ENCODE data around the gene APOLD1. TPM values are rescaled to one million over a fixed set of nuclear protein-coding genes. Genes with fewer than 3 reads are reported as not detected.
"Not testable (repeated sequence)": the region's sequence is repeated elsewhere in the genome, so short reads cannot be mapped to it uniquely, and the experiment has no call there.

Gene APOLD1
- polyA plus RNA-seq, 4 donors, result 0.22 to 29.9 (median 4.8) TPM

GRCh38 chr12:12813120-12814101 is 28.0 kb downstream of the APOLD1 start, which contains the start of gene DDX47:
TSS of gene DDX47 (plus strand) at chr12:12813346. CDS start at chr12:12813368, 22 bp downstream.
- FAIRE-seq, result no peak
- peak within 1 kb of the TSS in 2 of 3 donors; percentile 38 to 67 for H3K27ac ChIP-seq (ENCODE audit: low read depth in 1 of 3, low read length in 2 of 3)
- peaks cover 0 to 10% (median 0%) of the 10 kb centered on the region in 3 donors for H3K36me3 ChIP-seq (ENCODE audit: control insufficient read depth in 3 of 3, insufficient read depth in 2 of 3, low read depth in 1 of 3, low read length in 3 of 3)
- H3K27me3 ChIP-seq (ENCODE audit: control insufficient read depth in 3 of 3, insufficient read depth in 3 of 3, low read length in 3 of 3), result no peaks in the 10 kb centered on the region
- H3K4me3 ChIP-seq (ENCODE audit: low read depth in 1 of 3, low read length in 3 of 3), result peak within 1 kb of the TSS; percentile 71 to 80 (median 79)
- H3K9me3 ChIP-seq (ENCODE audit: control insufficient read depth in 2 of 2, insufficient read depth in 1 of 2, low read depth in 1 of 2, low read length in 1 of 2), result no peaks in the 10 kb centered on the region
- 1 to 2% (median 1%) methylated on average over 35 of the region's 35 CpGs for WGBS, 3 donors
- H3K4me1 ChIP-seq (ENCODE audit: control insufficient read depth in 3 of 3, insufficient read depth in 2 of 3, low read depth in 1 of 3, low read length in 2 of 3), result peaks cover 0 to 47% (median 14%) of the 10 kb centered on the region in 3 donors
- DNase-seq, result peak; percentile 93 to 97

GRCh38 chr12:12817616-12818015 is 32.2 kb downstream of the APOLD1 start:
- FAIRE-seq (no peak), DNase-seq (no peak)
- 92 to 94% (median 92%) methylated on average over 7 of the region's 7 CpGs for WGBS, 3 donors
- Histone ChIP-seq H3K36me3 (ENCODE audit: control insufficient read depth in 3 of 3, insufficient read depth in 2 of 3, low read depth in 1 of 3, low read length in 3 of 3) (peaks cover 0 to 17% (median 6%) of the 10 kb centered on the region in 3 donors), H3K9me3 (ENCODE audit: control insufficient read depth in 2 of 2, insufficient read depth in 1 of 2, low read depth in 1 of 2, low read length in 1 of 2) (no peaks in the 10 kb centered on the region), H3K27me3 (ENCODE audit: control insufficient read depth in 3 of 3, insufficient read depth in 3 of 3, low read length in 3 of 3) (no peaks in the 10 kb centered on the region), H3K27ac (ENCODE audit: low read depth in 1 of 3, low read length in 2 of 3) (peak overlapping the region in 1 of 3 donors; percentile 40), H3K4me3 (ENCODE audit: low read depth in 1 of 3, low read length in 3 of 3) (no peak overlapping the region), H3K4me1 (ENCODE audit: control insufficient read depth in 3 of 3, insufficient read depth in 2 of 3, low read depth in 1 of 3, low read length in 2 of 3) (peaks cover 0 to 20% (median 11%) of the 10 kb centered on the region in 3 donors)

DNA sequence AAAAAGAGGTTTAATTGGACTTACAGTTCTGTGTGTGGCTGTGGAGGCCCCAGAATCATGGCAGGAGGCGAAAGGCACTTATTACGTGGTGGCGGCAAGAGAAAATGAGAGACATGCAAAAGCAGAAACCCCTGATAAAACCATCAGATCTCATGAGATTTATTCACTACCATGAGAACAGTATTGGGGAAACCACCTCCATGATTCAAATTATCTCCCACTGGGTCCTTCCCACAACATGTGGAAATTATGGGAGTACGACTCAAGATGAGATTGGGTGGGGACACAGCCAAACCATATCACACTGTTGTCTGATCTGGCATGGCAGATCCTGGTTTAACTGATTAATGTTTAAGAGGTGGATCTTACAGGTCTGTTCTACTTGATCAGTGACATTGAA is 33.2 kb downstream of the APOLD1 start:
- Histone ChIP-seq H3K9me3 (ENCODE audit: control insufficient read depth in 2 of 2, insufficient read depth in 1 of 2, low read depth in 1 of 2, low read length in 1 of 2) (no peaks in the 10 kb centered on the region), H3K4me1 (ENCODE audit: control insufficient read depth in 3 of 3, insufficient read depth in 2 of 3, low read depth in 1 of 3, low read length in 2 of 3) (peaks cover 0 to 16% (median 11%) of the 10 kb centered on the region in 3 donors), H3K27ac (ENCODE audit: low read depth in 1 of 3, low read length in 2 of 3) (no peak overlapping the region), H3K27me3 (ENCODE audit: control insufficient read depth in 3 of 3, insufficient read depth in 3 of 3, low read length in 3 of 3) (no peaks in the 10 kb centered on the region), H3K4me3 (ENCODE audit: low read depth in 1 of 3, low read length in 3 of 3) (no peak overlapping the region), H3K36me3 (ENCODE audit: control insufficient read depth in 3 of 3, insufficient read depth in 2 of 3, low read depth in 1 of 3, low read length in 3 of 3) (peaks cover 0 to 20% (median 9%) of the 10 kb centered on the region in 3 donors)
- no peak for FAIRE-seq
- DNase-seq, result no peak
- WGBS, 3 donors, result 88 to 90% (median 90%) methylated on average over 4 of the region's 4 CpGs

- FAIRE-seq, result no peak
- H3K27ac ChIP-seq (ENCODE audit: low read depth in 1 of 3, low read length in 2 of 3), result no peak overlapping the region
- 93 to 100% (median 97%) methylated on average over 2 of the region's 2 CpGs for WGBS, 3 donors
Measured at GRCh38 chr12:12819221-12819620, 33.8 kb downstream of the APOLD1 start.

DNA sequence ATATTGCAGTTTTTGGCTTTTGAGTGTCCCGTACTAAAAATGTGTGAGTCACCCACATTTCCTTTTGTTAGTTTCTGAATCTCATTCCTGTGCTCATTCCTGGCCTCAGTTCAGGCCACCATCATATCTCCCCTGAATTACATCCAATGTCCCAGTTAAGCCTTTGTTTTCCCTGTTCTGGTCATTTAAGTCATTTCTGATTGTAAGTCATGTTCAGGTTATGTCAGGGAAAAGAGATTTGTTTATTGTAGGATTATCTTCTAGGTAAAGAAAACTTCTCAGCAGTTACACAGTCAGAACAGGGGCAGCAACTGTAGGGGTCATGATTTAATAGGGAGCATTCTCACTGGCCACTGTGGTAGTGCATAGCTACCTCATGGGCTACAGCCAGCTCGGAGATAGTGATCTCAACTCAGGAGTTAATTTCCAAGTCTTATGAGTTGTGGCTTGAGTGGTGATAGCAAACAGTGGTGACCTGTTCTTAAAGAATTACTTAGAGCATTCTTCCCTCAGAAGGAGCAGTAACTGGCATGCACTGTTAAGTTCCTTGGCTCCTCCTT is 34.4 kb downstream of the APOLD1 start:
- WGBS, 3 donors, result 50 to 76% (median 61%) methylated on average over 2 of the region's 2 CpGs
- Histone ChIP-seq H3K27me3 (ENCODE audit: control insufficient read depth in 3 of 3, insufficient read depth in 3 of 3, low read length in 3 of 3) (no peaks in the 10 kb centered on the region), H3K27ac (ENCODE audit: low read depth in 1 of 3, low read length in 2 of 3) (no peak overlapping the region), H3K36me3 (ENCODE audit: control insufficient read depth in 3 of 3, insufficient read depth in 2 of 3, low read depth in 1 of 3, low read length in 3 of 3) (peaks cover 4 to 24% (median 18%) of the 10 kb centered on the region in 3 donors), H3K4me3 (ENCODE audit: low read depth in 1 of 3, low read length in 3 of 3) (no peak overlapping the region), H3K9me3 (ENCODE audit: control insufficient read depth in 2 of 2, insufficient read depth in 1 of 2, low read depth in 1 of 2, low read length in 1 of 2) (no peaks in the 10 kb centered on the region), H3K4me1 (ENCODE audit: control insufficient read depth in 3 of 3, insufficient read depth in 2 of 3, low read depth in 1 of 3, low read length in 2 of 3) (peaks cover 0 to 5% (median 3%) of the 10 kb centered on the region in 3 donors)
- DNase-seq (no peak), FAIRE-seq (no peak)

More at GRCh38 chr12:12819221-12819620, 33.8 kb downstream of the APOLD1 start:
- H3K4me3 ChIP-seq (ENCODE audit: low read depth in 1 of 3, low read length in 3 of 3), result no peak overlapping the region
- H3K27me3 ChIP-seq (ENCODE audit: control insufficient read depth in 3 of 3, insufficient read depth in 3 of 3, low read length in 3 of 3), result no peaks in the 10 kb centered on the region
- DNase-seq, result no peak
- H3K36me3 ChIP-seq (ENCODE audit: control insufficient read depth in 3 of 3, insufficient read depth in 2 of 3, low read depth in 1 of 3, low read length in 3 of 3), result peaks cover 2 to 23% (median 13%) of the 10 kb centered on the region in 3 donors
- H3K4me1 ChIP-seq (ENCODE audit: control insufficient read depth in 3 of 3, insufficient read depth in 2 of 3, low read depth in 1 of 3, low read length in 2 of 3), result peaks cover 0 to 11% (median 6%) of the 10 kb centered on the region in 3 donors
- no peaks in the 10 kb centered on the region for H3K9me3 ChIP-seq (ENCODE audit: control insufficient read depth in 2 of 2, insufficient read depth in 1 of 2, low read depth in 1 of 2, low read length in 1 of 2)

- H3K36me3 ChIP-seq (ENCODE audit: control insufficient read depth in 3 of 3, insufficient read depth in 2 of 3, low read depth in 1 of 3, low read length in 3 of 3), result peaks cover 7 to 27% (median 22%) of the 10 kb centered on the region in 3 donors
- FAIRE-seq; H3K27ac ChIP-seq (ENCODE audit: low read depth in 1 of 3, low read length in 2 of 3); DNase-seq; H3K4me1 ChIP-seq (ENCODE audit: control insufficient read depth in 3 of 3, insufficient read depth in 2 of 3, low read depth in 1 of 3, low read length in 2 of 3); H3K27me3 ChIP-seq (ENCODE audit: control insufficient read depth in 3 of 3, insufficient read depth in 3 of 3, low read length in 3 of 3); H3K4me3 ChIP-seq (ENCODE audit: low read depth in 1 of 3, low read length in 3 of 3); H3K9me3 ChIP-seq (ENCODE audit: control insufficient read depth in 2 of 2, insufficient read depth in 1 of 2, low read depth in 1 of 2, low read length in 1 of 2): not testable (repeated sequence)
- 97 to 98% (median 98%) methylated on average over 11 of the region's 11 CpGs for WGBS, 3 donors
Measured at GRCh38 chr12:12820376-12820775, 34.9 kb downstream of the APOLD1 start.

DNA sequence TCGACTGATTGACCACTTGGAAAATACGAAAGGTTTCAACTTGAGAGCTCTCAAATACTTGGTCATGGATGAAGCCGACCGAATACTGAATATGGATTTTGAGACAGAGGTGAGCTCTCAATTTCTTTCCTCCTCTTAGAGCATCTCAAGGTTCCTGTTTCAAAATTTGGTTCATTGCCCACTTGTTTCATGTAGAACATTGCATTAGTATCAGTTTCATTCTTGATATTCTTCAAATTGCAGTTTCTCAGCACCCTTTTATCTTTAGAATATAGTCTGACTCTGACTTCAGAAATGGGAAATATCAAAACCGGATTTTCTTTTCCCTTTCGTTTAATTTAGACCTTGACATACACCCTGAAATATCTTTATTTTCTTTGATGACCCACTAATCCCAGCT is 36.5 kb downstream of the APOLD1 start:
- FAIRE-seq (no peak), DNase-seq (no peak)
- Histone ChIP-seq H3K4me1 (ENCODE audit: control insufficient read depth in 3 of 3, insufficient read depth in 2 of 3, low read depth in 1 of 3, low read length in 2 of 3) (no peaks in the 10 kb centered on the region), H3K9me3 (ENCODE audit: control insufficient read depth in 2 of 2, insufficient read depth in 1 of 2, low read depth in 1 of 2, low read length in 1 of 2) (no peaks in the 10 kb centered on the region), H3K27ac (ENCODE audit: low read depth in 1 of 3, low read length in 2 of 3) (no peak overlapping the region), H3K27me3 (ENCODE audit: control insufficient read depth in 3 of 3, insufficient read depth in 3 of 3, low read length in 3 of 3) (no peaks in the 10 kb centered on the region), H3K4me3 (ENCODE audit: low read depth in 1 of 3, low read length in 3 of 3) (no peak overlapping the region), H3K36me3 (ENCODE audit: control insufficient read depth in 3 of 3, insufficient read depth in 2 of 3, low read depth in 1 of 3, low read length in 3 of 3) (peaks cover 15 to 37% (median 23%) of the 10 kb centered on the region in 3 donors)
- 81 to 90% (median 87%) methylated on average over 6 of the region's 6 CpGs for WGBS, 3 donors

DNA sequence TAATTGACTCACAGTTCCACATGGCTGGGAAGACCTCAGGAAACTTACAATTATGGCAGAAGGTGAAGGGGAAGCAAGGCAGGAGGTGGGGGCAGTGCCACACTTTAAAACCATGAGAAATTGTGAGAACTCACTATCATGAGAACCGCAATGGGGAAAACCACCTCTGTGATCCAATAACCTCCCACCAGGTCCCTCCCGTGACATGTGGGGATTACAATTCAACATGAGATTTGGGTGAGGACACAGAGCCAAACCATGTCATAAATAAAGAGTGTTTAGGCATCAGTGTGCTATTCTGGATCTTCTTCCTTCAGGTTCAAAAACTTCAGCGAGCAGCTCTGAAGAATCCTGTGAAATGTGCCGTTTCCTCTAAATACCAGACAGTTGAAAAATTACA is 37.4 kb downstream of the APOLD1 start:
- H3K36me3 ChIP-seq (ENCODE audit: control insufficient read depth in 3 of 3, insufficient read depth in 2 of 3, low read depth in 1 of 3, low read length in 3 of 3), result peaks cover 20 to 39% (median 26%) of the 10 kb centered on the region in 3 donors
- H3K27me3 ChIP-seq (ENCODE audit: control insufficient read depth in 3 of 3, insufficient read depth in 3 of 3, low read length in 3 of 3), result no peaks in the 10 kb centered on the region
- no peaks in the 10 kb centered on the region for H3K9me3 ChIP-seq (ENCODE audit: control insufficient read depth in 2 of 2, insufficient read depth in 1 of 2, low read depth in 1 of 2, low read length in 1 of 2)
- WGBS, 3 donors, result 94 to 100% (median 96%) methylated on average over 4 of the region's 4 CpGs
- no peak for DNase-seq
- H3K27ac ChIP-seq (ENCODE audit: low read depth in 1 of 3, low read length in 2 of 3), result no peak overlapping the region
- no peak overlapping the region for H3K4me3 ChIP-seq (ENCODE audit: low read depth in 1 of 3, low read length in 3 of 3)
- no peaks in the 10 kb centered on the region for H3K4me1 ChIP-seq (ENCODE audit: control insufficient read depth in 3 of 3, insufficient read depth in 2 of 3, low read depth in 1 of 3, low read length in 2 of 3)
- no peak for FAIRE-seq

All from small intestine (tissue), 7 donors.